ENCODE data around the gene GJC2.
A peak's percentile ranks its signal among the peaks of the same experiment; 100 is the strongest.

Gene GJC2

GRCh38 chr1:228158151-228159007 lies 8.6 kb downstream of the GJC2 start:
- DNase-seq (ENCODE audit: low read depth in 2 of 2): no peak

GRCh38 chr1:228159008-228159665 lies 9.4 kb downstream of the GJC2 start:
- no peak for DNase-seq (ENCODE audit: low read depth in 2 of 2)

- no peak for DNase-seq (ENCODE audit: low read depth in 2 of 2)
Measured at GRCh38 chr1:228160201-228160761, 10.6 kb downstream of the GJC2 start.

GRCh38 chr1:228161362-228161761 lies 11.6 kb downstream of the GJC2 start:
- no peak for DNase-seq (ENCODE audit: low read depth in 2 of 2)

- no peak for DNase-seq (ENCODE audit: low read depth in 2 of 2)
Measured at GRCh38 chr1:228161866-228162265, 12.1 kb downstream of the GJC2 start.

GRCh38 chr1:228162286-228163006 lies 12.7 kb downstream of the GJC2 start:
- DNase-seq (ENCODE audit: low read depth in 2 of 2): no peak

GRCh38 chr1:228163007-228163753 lies 13.4 kb downstream of the GJC2 start:
- DNase-seq (ENCODE audit: low read depth in 2 of 2): no peak

GRCh38 chr1:228163776-228164519 lies 14.2 kb downstream of the GJC2 start:
- DNase-seq (ENCODE audit: low read depth in 2 of 2): no peak

GRCh38 chr1:228164561-228165371 lies 15.0 kb downstream of the GJC2 start:
- no peak for DNase-seq (ENCODE audit: low read depth in 2 of 2)

GRCh38 chr1:228165372-228166169 lies 15.8 kb downstream of the GJC2 start, which contains the start of gene IBA57:
Gene IBA57, plus strand, starts transcription at chr1:228165804. Its CDS starts 13 bp downstream, at chr1:228165817.
- DNase-seq (ENCODE audit: low read depth in 2 of 2): peak; percentile 99

- peak in 1 of 2 donors; percentile 20 for DNase-seq (ENCODE audit: low read depth in 2 of 2)
Measured at GRCh38 chr1:228166170-228166936, 16.6 kb downstream of the GJC2 start.

GRCh38 chr1:228168563-228169270 lies 19.0 kb downstream of the GJC2 start:
- no peak for DNase-seq (ENCODE audit: low read depth in 2 of 2)

- DNase-seq (ENCODE audit: low read depth in 2 of 2): no peak
Measured at GRCh38 chr1:228169345-228169744, 19.6 kb downstream of the GJC2 start.

- DNase-seq (ENCODE audit: low read depth in 2 of 2): no peak
Measured at GRCh38 chr1:228170666-228171065, 20.9 kb downstream of the GJC2 start.

- DNase-seq (ENCODE audit: low read depth in 2 of 2): no peak
Measured at GRCh38 chr1:228171221-228171891, 21.6 kb downstream of the GJC2 start.

GRCh38 chr1:228172591-228173527 lies 23.1 kb downstream of the GJC2 start:
- DNase-seq (ENCODE audit: low read depth in 2 of 2): no peak
